ENCODE measurements around the gene RHOG.

GRCh38 chr11:3879967-3880542 is 39.3 kb upstream of the RHOG start:
- TF ChIP-seq MAX (IDR thresholded peaks at IDR 0.05) = no peak
- TF ChIP-seq ZBTB7A (IDR thresholded peaks at IDR 0.05; ENCODE audit: low read depth) = no peak
- TF ChIP-seq TEAD4 (IDR thresholded peaks at IDR 0.05) = no peak
- TF ChIP-seq RAD21 (IDR thresholded peaks at IDR 0.05; ENCODE audit: low read depth) = no peak
- no peak for TF ChIP-seq EP300 (IDR thresholded peaks at IDR 0.05; ENCODE audit: borderline replicate concordance)
